Erythroblast (primary cell): ENCODE data around the gene GTF2H3.
A peak's percentile ranks its signal among the peaks of the same experiment; 100 is the strongest.

ENCODE experiments used
- GATA1 ChIP-seq: IDR thresholded peaks from 2 replicates; pipeline ENCODE4 v1.6.1; 2011; ENCODE audit warnings: low read depth, mild to moderate bottlenecking, control low read depth, low read length, moderate library complexity
- POLR2A ChIP-seq: IDR thresholded peaks from 2 replicates; pipeline ENCODE4 v1.6.1; 2011; ENCODE audit warnings: mild to moderate bottlenecking, low read length

DNA sequence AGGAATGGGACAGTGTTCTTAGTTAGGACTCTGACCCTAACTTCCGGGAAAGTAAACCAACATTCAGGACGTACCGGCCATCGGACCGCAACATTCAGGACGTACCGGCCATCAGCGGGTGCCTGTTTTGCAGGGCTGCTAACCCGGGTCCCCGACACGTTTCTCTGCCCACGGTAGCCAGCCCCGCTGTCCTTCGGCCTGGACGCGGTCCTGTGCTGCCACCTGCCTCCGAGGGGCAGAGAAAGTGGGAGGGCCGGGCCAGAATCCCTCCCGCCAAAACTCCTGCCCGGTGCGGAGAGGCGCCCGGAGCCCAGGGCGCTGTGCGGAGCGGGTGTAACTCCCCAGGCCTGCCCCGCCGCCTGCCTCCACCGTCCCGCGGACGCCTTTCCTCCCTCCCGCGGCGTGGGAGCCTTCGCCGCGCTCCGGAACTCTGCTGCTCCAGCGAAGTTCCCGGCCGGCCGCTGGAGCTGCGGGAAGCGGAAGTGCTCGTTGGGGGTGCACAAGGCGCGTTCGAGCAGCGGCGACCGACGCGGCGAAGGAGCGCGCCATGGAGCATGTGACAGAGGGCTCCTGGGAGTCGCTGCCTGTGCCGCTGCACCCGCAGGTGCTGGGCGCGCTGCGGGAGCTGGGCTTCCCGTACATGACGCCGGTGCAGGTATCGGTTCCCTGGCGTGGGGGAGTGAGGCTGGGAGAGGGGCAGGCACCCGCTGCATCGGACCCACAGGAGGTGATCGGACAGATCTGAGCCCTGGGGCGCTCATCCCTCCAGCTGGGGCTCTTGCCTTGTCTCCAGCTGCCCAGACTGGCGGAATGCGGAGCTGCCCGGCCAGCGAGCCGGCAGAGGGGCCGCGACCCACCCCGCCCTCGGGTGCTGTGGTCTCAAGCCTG is 31.8 kb upstream of the GTF2H3 start, which contains the start of gene DDX55:
- TF ChIP-seq POLR2A = peak; percentile 90
- no peak for TF ChIP-seq GATA1
